ENCODE measurements around the gene LIMK2.
"Not testable (repeated sequence)": the region's sequence is repeated elsewhere in the genome, so short reads cannot be mapped to it uniquely, and the experiment has no call there.

The LIMK2 gene

GRCh38 chr22:31212783-31213629 lies 908 bp downstream of the LIMK2 start:
- DNase-seq: no peak

- no peak for DNase-seq
Observed at GRCh38 chr22:31215018-31215535, 3.0 kb downstream of the LIMK2 start.

DNA sequence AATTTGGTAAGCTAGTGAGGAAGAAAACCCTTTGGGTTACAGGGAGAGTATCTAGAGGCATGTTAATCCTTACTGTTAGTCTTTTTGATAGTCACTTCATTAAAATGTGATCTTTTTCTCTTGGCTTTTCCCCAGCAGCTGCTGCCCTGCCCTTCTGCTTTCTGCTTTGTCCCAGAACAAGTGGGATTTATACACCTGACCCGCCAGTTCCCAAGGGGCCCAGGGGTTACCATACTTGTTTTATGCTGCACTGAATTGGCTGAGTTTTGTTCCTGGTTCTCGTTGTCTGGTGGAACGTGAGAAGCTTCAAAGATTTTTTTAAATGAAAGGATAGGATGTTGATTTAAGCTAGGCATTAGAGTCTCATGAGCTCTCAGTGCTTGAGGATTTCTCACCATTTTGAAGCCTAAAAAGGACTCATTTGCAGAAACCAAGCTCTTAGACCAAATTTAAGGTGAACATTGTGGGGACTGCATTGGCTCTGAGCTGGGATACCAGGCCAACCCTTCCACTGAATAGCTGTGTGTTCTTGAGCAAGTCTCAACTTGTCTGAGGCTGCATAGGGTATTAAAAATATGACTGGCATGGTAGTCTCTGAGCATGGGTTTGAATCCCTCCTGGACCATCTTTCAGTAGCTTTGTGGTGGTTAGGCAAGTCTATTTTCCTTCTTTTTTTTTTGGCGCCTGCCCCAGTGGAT lies 6.6 kb downstream of the LIMK2 start:
- no peak for DNase-seq

GRCh38 chr22:31221084-31221483 lies 9.0 kb downstream of the LIMK2 start:
- DNase-seq: no peak

DNA sequence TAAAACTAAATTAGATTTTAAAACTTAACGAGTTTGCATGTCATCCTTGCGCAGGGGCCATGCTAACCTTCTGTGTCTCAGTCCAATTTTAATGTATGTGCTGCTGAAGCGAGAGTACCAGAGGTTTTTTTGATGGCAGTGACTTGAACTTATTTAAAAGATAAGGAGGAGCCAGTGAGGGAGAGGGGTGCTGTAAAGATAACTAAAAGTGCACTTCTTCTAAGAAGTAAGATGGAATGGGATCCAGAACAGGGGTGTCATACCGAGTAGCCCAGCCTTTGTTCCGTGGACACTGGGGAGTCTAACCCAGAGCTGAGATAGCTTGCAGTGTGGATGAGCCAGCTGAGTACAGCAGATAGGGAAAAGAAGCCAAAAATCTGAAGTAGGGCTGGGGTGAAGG lies 10.6 kb downstream of the LIMK2 start:
- no peak for DNase-seq

GRCh38 chr22:31223786-31224191 lies 11.7 kb downstream of the LIMK2 start:
- DNase-seq: no peak

DNA sequence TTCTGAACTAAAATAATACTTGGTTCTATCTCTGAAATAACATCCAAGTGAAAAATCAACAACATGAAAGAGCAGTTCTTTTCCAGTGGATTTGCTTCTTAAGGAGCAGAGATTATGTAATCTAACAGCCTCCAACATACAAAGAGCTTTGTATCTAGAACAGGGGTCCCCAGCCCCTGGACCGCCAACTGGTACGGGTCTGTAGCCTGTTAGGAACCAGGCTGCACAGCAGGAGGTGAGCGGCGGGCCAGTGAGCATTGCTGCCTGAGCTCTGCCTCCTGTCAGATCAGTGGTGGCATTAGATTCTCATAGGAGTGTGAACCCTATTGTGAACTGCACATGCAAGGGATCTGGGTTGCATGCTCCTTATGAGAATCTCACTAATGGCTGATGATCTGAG lies 12.6 kb downstream of the LIMK2 start:
- not testable (repeated sequence) for DNase-seq

GRCh38 chr22:31227186-31227585 lies 15.1 kb downstream of the LIMK2 start:
- DNase-seq: no peak

- no peak for DNase-seq
Observed at GRCh38 chr22:31229402-31230079, 17.4 kb downstream of the LIMK2 start.

- DNase-seq: no peak
Observed at GRCh38 chr22:31230155-31230870, 18.2 kb downstream of the LIMK2 start.

- peak; percentile 30 for DNase-seq
Observed at GRCh38 chr22:31230871-31231621, 18.9 kb downstream of the LIMK2 start.

DNA sequence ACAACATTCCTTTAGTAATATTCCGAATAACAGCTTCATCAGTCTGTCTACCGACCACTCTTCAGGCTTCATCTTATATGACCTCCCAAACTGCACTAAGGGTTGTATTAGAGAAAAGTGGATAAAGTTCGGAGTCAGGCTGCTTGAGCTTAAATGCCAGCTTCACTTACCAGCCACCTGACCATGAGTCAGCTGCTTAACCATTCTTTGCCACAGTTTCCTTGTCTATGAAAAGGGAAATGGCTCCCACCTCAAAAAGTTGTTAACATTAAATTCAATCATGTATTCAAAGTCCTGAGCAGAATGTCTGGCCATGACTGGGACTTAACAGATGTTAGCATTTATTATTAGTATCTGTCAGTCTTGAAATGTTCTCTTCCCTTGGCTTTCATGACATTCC lies 20.9 kb downstream of the LIMK2 start:
- no peak for DNase-seq

DNA sequence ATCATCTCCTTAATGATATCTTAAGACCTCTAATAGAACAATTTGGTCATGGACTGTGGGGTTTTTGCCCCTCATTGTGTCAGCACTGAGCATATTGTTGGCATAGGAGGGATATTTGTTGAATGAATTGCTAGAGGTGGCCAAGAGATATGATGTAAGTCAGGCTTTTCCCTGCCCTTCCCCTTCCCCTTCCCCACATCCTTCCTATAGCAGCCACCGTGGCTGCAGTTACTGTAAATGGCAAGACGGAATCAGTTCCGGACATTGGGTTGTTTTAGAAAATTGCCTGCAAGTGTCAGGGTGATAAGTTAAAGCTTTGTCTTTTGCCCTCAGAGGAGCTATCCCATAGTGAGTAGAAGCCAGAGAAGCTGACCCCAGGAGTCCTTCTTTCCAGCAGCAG lies 23.0 kb downstream of the LIMK2 start:
- no peak for DNase-seq

- DNase-seq: not testable (repeated sequence)
Observed at GRCh38 chr22:31236044-31236443, 23.9 kb downstream of the LIMK2 start.

DNA sequence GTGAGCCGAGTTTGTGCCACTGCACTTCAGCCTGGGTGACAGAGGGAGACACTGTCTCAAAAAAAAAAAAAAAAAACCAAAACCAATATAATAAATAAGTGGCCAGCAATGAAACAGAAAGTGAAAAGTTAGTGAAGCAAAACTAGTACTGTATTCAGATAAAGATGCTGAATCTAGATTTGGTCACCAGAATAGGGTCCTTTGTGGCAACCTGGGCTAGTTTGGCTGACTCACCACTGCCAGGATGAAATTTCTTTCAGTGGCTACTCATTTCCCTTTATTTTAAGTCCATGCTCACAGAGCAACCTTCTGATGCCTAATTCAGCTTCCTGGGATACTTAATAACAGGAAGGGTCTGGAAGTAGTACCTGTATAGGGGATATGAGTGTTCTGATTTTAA lies 26.0 kb downstream of the LIMK2 start:
- no peak for DNase-seq

- no peak for DNase-seq
Observed at GRCh38 chr22:31239771-31240370, 27.8 kb downstream of the LIMK2 start.

DNA sequence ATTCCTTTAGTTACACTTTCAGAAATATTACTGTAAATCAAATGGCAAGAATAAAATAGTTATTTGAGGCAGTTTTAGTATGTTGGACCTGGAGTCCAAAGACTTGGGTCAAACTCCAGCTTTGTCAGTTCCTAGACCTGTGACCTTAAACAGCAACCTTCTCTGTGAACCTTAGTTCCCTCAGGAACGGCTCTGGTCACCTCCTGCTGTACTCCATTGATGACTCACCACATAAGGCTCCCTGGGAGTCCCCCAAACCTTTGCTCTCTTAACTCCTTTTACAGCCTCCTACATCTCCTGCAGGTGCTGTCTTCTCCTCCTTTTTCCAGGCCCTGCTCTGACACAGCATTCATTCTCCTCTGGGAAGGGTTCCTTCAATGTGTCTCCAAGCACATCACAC lies 29.1 kb downstream of the LIMK2 start:
- no peak for DNase-seq

DNA sequence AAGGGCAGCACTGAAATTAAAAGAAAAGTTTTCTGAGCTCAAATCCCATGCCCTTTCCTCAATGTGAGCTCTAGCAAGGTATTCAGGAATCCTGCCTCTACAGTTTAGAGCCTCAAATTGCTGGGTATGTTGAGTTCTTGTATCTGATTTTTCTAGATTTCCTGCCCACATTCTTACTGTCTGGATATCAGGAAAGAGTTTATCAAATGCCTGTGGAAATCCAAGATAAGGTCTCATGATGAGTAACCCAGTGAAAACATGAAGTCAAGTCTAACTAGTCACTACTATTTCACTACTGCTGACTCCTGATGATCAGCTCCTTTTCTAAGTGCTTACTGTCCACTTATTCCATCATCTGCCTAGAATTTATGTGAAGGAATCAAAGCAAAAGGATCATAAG lies 29.8 kb downstream of the LIMK2 start:
- no peak for DNase-seq

DNA sequence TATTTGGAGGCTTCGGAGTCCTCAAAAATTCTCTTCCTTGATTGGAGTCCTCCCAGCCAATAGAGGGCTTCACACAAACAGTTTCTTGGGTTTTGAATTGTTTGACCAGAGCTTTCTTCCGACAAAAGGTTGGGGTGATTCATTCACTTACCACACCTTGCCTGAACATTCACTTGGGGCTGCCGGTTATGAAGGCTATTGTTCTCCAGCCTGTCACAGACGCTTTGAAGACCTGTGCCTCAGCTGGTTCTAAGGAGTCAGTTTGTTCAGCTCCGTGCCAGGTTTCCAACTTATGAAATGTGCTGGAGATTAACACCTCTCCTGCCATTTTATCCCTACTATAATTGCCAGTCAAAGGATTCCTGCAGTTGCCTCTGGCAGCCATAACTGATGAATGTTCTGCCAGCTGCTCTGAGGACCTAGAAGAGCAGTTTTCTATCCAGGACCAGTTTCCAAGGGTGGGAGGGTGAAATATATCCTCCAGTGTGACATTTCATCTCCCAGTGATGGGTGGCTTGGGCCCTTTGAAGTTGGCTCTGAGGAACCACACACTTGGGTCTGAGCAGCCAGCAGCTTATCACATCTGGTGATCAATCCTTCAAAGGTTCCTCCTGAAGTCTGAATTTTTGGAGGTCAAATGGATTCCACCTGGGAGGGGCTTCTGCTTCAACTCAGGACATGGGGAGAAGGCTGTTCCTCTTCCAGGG lies 31.4 kb downstream of the LIMK2 start:
- no peak for DNase-seq

DNA sequence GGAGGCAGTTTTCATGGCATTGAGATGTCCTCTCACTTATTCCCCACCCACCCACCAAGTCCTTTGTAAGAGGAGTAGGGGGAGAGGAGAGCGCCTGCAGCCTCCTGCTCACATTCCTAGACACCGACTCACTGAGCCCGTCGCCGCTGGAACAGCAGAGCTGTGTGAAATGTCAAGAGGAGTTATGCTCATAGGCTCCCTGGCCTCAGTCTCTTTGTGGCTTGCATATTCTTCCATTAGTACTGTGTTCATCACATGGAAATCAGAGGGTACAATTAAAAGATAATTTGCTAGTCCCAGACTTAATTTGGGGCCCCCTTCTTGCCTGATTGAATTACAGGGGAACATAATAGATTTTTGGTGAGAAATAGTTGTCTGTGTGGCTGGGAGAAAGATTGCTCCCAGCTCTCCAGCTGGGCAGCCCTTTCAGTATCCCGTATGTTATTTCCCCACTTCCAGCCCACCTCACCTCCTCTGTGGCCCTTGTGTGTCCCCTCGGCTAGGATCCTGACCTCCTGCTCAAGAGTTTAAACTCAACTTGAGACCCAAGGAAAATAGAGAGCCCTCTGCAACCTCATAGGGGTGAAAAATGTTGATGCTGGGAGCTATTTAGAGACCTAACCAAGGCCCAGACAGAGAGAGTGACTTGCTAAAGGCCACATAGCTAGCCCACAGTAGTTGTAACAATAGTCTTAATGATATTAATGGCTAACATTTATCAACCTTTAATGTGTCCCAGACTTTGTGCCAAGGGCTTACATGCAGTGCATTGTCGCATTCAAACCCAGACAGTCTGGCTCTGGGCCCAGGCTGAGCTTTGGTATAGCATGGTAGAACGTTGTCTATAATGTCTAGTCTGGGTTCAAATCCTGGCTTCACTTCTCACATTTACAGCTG lies 32.2 kb downstream of the LIMK2 start:
- DNase-seq: no peak

Data from NCI-H2107 (cell line).